Activated CD4-positive, alpha-beta T cell treated with anti-CD3 and anti-CD28 coated beads, Interleukin-10, Interleukin-2, amounts not matched to agents 100 ng/mL and 50 ng/mL, durations not matched to agents 16 hours and 8 hours (primary cell): Measurements from ENCODE around the gene GBA3.

Experiments
- DNase-seq: peaks from one replicate; pipeline ENCODE4 v3.0.0-alpha.2; 2020

The GBA3 gene

GRCh38 chr4:22692736-22693135 lies at the start of gene GBA3:
TSS of gene GBA3 (plus strand) at chr4:22692937.
- no peak for DNase-seq

DNA sequence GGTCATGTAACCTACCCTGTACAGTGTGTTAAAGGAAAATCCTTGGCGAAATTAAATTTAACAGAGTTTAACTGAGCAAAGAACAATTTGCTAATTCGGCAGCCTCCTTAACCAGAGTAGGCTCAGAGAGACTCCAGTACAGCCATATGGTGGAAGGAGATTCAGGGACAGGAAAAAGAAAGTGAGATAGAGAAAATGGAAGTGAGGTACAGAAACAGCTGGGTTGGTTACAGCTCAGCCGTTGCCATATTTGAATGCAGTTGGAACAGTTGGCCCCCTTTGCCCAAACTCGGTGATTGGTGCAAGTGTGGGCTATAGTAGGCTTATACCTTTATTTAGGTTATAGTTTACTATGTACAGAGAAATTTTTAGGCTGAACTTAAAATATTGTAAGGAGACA lies 48.8 kb upstream of the GBA3 start:
- no peak for DNase-seq

GRCh38 chr4:22645481-22646182 lies 47.1 kb upstream of the GBA3 start:
- DNase-seq, result no peak

GRCh38 chr4:22648996-22649395 lies 43.7 kb upstream of the GBA3 start:
- no peak for DNase-seq

DNA sequence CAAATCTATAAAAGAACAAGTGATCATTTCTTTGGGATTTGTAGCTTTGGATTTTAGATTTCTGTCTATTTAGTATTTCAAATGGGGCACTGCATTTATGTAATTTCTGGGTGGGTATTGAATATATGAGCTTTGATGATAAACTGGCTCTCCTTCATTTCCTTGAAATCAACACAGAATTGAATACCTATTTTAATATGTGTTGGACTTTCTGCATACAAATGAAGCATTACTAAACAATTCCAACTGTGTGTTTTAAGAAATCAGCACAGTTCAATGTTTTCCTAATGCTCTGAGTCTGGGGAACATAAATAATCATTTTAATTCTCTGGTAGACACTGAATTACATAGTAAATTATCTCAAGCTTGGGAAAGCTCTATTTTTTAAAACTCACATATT lies 42.0 kb upstream of the GBA3 start:
- no peak for DNase-seq

- no peak for DNase-seq
Measured at GRCh38 chr4:22653752-22654151, 39.0 kb upstream of the GBA3 start.

DNA sequence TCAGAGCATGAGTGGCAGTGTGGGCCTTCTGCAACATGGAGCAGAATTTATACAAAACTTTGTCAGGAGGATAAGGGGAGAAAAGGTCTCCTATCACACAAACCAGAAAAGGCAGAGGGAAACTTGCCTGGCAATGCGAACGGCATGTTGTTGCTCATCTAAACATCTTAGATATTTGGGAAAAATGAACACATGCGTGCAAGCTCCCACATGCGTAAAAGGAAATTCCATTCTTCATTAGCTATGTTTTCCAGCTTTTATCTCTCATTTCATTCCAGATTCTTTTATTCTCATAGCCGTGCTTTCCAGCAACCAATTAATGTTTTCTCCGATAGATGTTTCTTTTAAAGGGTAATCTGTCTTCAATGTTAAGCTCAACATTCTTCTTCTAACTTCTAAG lies 31.3 kb upstream of the GBA3 start:
- no peak for DNase-seq

DNA sequence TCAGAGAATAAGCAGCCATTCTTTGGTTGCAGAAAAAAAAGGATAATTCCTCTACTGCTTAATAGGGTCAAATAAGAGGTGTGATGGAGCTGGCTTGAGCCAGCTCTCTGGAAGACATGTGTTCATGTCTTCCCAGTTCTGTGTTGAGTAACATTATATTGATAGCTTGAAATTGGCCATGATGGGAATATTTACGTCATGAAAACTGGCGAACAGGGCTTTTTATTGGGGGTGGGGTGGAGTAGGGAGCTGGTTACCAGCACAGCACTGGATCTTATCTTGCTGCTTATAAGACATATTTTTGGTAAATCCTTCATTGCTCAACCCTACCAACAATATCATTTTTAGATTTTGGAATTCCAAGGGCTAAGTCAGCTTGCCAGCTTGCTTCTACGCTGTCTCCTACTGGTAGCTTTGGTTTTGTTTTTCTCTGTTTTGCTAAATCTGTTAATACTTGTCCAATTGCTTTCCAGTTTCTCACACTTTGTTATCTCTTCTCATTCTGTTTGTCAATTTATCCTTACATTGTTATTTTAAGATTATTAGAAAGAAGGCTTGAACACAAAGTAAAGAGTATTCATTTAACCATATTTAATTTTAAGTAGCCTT lies 25.3 kb upstream of the GBA3 start:
- DNase-seq, result no peak

GRCh38 chr4:22668301-22668700 lies 24.4 kb upstream of the GBA3 start:
- no peak for DNase-seq

DNA sequence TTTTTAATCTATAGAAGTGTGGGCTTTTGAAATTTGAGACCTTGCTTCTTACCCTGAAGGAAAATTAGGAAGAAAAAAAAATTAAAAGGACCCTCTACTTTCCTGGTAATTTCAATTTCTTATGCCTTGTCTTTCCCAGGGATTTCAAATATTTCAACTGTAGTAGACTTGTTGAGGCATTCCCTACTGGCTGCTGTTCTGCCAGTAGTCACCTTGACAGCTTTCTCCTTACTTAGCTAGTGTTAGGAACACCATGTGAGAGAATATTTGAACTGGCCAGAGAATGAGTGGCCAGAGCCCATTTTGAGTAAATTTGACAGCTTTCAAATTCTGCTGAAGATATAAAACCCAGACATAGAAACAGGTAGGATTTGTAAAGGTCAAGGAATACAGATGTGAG lies 24.0 kb upstream of the GBA3 start:
- DNase-seq, result no peak

DNA sequence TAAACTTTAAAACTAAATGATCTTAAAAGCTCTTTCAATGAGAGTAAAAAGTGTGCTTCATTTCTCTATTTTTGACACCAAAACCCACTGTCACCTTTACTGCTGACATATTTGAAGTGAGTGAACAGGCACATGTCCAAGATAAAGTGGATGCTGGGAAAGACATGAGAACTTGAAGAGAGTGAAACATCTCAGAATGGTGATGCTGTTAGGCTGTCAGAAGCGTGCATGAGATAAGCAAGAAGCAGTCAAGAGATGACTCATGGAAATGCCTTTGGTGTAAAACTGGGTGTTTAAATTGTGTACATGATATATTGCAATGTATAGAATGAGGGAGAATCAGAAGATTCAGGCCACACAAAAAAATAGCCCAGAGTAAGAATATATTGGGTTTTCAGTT lies 21.8 kb upstream of the GBA3 start:
- DNase-seq, result peak; percentile 45

DNA sequence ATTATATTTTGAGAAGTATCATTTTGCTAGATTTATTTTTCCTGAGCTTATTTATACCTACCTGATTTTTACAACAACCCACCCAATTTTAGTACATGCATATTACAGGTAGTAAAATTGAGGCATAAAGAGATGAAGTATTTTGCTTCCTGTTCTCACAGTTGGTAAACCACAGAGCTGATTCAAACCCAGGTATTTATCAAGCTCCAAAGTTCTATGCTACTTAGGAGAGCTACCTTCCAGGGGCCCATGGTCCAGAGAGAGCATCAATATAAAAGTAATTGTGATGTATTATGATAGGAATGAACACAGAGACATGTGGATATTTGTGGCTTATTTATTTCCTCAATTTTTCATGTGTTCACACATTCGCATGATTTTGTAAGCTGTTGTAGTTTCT lies 20.2 kb upstream of the GBA3 start:
- DNase-seq, result peak; percentile 14

- no peak for DNase-seq
Measured at GRCh38 chr4:22672944-22673343, 19.8 kb upstream of the GBA3 start.

- no peak for DNase-seq
Measured at GRCh38 chr4:22674700-22675099, 18.0 kb upstream of the GBA3 start.

- no peak for DNase-seq
Measured at GRCh38 chr4:22676063-22676462, 16.7 kb upstream of the GBA3 start.

GRCh38 chr4:22677780-22678179 lies 15.0 kb upstream of the GBA3 start:
- no peak for DNase-seq

GRCh38 chr4:22678940-22679854 lies 13.5 kb upstream of the GBA3 start:
- no peak for DNase-seq

GRCh38 chr4:22680065-22680642 lies 12.6 kb upstream of the GBA3 start:
- no peak for DNase-seq

DNA sequence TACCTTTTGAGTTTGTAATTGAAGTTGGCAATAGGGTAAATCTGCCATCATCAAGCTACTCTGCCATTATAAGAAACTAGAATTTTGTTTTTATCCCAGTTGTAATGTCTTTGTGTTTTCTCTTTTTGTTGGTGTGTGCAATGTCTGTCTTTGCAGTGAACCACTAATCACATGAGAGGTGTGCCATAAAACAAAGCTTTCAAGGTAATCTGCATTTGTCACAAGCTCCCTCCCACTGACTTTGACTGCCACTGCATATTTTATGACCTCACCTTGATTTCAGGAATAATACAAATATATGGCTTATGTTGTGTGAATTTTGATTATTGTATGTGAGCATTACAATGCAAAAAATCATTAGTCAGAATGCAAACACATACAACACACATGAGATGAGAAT lies 9.0 kb upstream of the GBA3 start:
- DNase-seq, result no peak

- DNase-seq, result no peak
Measured at GRCh38 chr4:22686141-22686540, 6.6 kb upstream of the GBA3 start.

DNA sequence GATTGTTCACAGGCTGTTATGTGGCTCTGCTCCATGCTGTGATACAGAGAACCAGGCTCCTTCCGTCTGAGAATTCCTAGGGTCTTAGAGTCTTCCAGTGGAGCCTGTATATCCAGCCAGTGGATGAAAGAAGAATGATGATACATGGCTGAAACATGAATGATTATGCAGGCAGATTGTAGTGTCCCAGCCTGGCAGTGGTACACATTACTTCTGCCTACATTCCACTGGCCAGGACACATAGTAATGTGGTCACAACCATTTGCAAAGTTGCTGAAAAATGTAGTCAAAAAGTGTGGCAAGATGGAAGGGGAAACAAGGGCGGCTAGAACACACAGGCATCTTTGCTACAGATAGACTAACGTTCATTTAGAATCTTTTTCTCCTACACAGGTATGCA lies 4.5 kb upstream of the GBA3 start:
- DNase-seq, result no peak

DNA sequence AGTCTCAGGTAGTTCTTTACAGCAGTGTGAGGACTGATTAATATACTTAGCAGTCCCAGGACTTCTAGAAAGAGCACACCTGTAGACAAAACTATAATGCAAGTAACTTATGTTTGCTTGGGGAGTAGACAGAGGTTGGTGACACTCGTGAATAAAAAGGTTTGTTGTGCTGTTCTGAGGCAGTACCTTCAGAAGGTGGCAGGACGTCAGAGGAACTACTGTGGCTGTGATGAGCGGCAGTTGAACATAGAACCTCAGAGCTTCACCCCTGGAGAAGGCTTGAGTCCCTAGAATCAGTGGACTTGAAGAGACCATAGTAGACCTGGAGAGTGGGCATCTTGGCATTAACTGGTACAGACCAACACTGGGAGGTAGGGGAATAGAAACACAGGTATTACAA lies 3.3 kb upstream of the GBA3 start:
- DNase-seq, result no peak

DNA sequence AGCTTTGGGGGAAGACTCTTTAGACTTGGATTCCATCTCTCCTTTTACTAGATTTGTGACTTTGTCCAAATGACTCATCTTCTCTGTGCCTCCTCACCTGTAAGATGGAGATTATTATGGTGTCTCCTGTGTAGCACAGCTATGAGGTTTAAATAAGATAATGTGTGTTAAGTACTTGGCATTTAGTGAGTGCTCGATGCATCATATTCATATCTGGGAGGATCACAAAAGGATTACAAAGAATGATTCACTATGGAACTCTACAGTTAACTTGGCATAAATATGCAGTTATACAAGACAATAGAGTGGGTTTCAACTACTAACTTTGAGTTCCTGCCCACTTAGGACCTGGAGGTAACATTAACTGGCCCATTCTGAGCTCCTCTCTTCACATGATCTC lies 2.3 kb downstream of the GBA3 start:
- no peak for DNase-seq

GRCh38 chr4:22695917-22696316 lies 3.2 kb downstream of the GBA3 start:
- DNase-seq, result no peak
